Measurements from ENCODE around the gene VSIR.
A peak's percentile ranks its signal among the peaks of the same experiment; 100 is the strongest.

The VSIR gene

DNA sequence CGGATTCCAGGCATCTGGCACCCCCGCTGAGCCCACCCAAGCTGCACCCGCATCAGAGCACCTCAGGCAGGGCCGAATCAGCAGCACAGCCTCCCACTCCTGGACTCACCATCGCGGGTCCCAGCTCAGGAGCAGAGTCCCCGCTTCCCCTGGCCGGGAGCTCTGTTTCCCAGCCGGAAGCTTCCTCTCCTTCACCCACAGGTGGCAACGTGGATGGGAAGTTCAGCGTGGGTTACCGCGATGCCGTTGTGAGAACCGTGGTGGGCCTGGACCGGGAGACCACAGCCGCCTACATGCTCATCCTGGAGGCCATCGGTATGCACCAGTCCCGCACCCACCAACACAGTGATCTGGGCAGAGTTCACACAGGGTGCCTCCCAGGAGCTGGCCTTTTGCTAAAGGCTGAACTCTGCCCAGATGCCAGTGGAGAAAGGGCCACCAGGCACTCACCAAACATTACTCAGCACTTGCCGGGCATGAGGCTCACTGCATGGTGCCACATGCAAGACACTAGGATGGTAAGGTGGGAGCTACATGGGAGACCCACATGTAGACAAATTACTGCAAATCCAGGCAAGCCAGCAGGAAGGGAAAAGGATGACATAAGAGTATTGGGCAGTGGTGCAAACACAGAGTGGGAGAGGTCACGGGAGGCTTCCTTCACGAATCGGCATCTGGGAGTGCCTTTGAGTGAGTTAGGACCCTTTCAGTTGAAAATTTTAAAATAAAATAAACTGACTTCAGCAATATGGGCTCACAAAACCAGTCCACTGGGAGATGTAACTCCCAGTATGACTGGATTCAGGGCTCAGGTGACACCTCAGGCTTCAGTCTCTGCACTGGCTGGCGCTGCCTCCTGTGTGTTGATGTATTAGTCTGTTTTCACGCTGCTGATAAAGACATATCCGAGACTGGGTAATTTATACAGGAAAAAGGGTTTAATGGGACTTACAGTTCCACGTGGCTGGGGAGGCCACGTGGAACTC lies 64.1 kb downstream of the VSIR start:
- DNase-seq (ENCODE audit: low read depth) = no peak
- in situ Hi-C loops (cut with HindIII; ENCODE audit: low sequenced_read_pairs) = no loop called here
- TF ChIP-seq, protein P1, sequence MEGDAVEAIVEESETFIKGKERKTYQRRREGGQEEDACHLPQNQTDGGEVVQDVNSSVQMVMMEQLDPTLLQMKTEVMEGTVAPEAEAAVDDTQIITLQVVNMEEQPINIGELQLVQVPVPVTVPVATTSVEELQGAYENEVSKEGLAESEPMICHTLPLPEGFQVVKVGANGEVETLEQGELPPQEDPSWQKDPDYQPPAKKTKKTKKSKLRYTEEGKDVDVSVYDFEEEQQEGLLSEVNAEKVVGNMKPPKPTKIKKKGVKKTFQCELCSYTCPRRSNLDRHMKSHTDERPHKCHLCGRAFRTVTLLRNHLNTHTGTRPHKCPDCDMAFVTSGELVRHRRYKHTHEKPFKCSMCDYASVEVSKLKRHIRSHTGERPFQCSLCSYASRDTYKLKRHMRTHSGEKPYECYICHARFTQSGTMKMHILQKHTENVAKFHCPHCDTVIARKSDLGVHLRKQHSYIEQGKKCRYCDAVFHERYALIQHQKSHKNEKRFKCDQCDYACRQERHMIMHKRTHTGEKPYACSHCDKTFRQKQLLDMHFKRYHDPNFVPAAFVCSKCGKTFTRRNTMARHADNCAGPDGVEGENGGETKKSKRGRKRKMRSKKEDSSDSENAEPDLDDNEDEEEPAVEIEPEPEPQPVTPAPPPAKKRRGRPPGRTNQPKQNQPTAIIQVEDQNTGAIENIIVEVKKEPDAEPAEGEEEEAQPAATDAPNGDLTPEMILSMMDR (IDR thresholded peaks at IDR 0.05; ENCODE audit: low read depth, low read length, missing control alignments) = no peak
- H3K4me3 ChIP-seq (ENCODE audit: low read depth, low read length) = no peak overlapping the region

DNA sequence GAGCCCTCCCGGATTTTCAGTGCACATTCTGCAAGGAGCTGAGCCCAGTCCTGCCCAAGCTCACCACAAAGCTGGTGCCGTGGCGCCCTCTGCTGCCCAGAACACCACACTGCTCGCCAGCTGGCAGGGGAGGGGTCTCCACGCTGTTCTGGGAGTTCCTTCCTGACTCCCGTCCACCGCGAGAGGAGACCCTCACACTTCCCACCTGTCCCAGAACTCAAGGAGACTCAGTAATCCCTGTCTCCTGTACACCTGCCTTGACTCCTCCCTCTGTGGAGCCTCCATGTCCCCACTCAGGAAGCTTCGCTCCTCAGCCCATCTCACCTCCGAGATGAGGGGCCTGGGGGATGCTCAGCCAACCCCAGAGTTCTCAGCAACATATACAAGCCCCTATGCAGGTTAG lies 65.0 kb downstream of the VSIR start:
- in situ Hi-C loops (cut with HindIII; ENCODE audit: low sequenced_read_pairs) = no loop called here
- no peak for DNase-seq (ENCODE audit: low read depth)
- TF ChIP-seq, protein P1 (IDR thresholded peaks at IDR 0.05; ENCODE audit: low read depth, low read length, missing control alignments) = peak; percentile 78
- no peak overlapping the region for H3K4me3 ChIP-seq (ENCODE audit: low read depth, low read length)

DNA sequence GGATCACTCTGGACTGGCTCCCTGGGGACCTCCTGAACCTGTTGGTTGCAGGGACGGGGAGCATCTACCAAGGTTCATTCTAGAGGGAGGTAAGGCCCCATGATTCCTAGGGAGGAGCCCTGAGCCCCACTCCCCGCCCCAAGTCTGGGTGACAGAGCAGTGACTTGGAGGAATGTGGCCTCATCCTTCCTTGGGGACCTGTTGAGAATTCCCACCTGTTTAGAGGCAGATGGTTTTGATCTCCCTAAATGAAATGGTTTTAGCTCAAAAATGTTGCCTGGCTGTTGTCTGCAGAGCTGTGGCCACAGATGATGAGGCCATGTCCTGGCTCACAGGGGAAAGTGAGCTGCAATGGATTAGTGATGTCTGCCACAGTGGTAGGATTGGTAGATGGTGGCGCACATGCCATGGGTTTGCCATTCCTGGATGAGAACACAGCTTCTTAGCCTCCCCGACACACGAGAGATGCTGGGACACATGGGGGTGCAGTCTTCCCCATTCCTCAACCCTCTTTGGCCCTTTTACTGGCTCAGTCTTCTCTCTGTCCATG lies 66.0 kb downstream of the VSIR start:
- TF ChIP-seq, protein P1 (IDR thresholded peaks at IDR 0.05; ENCODE audit: low read depth, low read length, missing control alignments) = no peak
- in situ Hi-C loops (cut with HindIII; ENCODE audit: low sequenced_read_pairs) = no loop called here
- H3K4me3 ChIP-seq (ENCODE audit: low read depth, low read length) = no peak overlapping the region
- DNase-seq (ENCODE audit: low read depth) = no peak

DNA sequence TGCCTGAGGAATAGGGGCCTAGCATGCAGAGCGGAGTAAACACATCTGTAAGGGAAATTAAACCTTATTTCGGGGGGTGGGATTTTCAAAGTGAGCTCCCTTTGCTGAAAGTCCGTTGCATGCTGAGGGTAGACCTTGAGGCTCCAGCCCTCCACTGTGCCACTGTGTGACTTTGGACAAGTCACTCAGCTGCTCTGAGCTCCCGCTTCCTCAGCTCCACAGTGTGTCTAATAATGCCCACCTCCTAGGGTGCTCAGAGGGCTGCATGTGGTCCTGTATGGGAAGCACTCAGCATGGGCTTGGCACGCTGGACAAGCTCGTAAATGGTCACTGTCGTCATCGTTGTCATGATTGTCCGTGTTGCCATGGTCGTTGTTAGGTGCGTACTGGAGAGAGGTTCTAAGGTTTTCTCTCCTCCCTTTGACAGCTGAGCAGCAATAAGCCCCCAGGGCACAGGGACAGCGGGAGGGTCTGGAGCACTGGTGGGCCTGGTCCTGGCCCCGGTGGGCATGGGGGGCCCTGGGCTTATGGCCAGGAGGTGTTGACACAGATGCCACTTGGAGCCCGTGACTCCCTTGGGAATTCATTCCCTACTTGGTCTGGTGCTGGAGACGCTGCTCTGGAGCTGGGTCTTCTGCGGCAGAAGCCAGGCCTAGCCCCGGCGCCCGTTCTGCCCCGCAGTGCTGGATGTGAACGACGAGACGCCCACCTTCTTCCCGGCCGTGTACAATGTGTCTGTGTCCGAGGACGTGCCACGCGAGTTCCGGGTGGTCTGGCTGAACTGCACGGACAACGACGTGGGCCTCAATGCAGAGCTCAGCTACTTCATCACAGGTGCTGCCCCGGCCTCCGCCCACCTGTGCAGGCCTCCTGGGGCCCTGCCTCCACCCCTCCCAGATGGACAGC lies 66.9 kb downstream of the VSIR start:
- no peak for DNase-seq (ENCODE audit: low read depth)
- TF ChIP-seq, protein P1 (IDR thresholded peaks at IDR 0.05; ENCODE audit: low read depth, low read length, missing control alignments) = no peak
- in situ Hi-C loops (cut with HindIII; ENCODE audit: low sequenced_read_pairs) = no loop called here
- H3K4me3 ChIP-seq (ENCODE audit: low read depth, low read length) = no peak overlapping the region

DNA sequence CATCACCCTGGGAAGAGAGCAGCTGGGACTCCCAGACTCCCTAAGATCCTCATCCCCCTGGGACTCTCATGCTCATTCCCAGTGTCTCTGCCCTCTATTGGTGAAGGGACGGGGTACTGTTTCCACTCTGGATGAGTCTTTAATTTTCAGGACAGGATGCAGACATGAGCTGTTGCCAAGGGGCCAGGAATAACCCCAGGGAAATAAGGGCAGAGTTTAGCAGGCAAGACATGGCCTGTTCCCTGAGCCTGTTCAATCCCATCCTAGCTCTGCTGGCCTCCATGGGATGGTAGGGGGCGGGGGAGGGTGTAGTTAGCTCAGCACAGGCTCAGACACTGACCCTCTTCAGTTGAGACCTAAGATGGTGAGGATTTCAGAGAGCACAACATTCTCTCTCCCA lies 67.7 kb downstream of the VSIR start:
- in situ Hi-C loops (cut with HindIII; ENCODE audit: low sequenced_read_pairs) = no loop called here
- TF ChIP-seq, protein P1 (IDR thresholded peaks at IDR 0.05; ENCODE audit: low read depth, low read length, missing control alignments) = no peak

DNA sequence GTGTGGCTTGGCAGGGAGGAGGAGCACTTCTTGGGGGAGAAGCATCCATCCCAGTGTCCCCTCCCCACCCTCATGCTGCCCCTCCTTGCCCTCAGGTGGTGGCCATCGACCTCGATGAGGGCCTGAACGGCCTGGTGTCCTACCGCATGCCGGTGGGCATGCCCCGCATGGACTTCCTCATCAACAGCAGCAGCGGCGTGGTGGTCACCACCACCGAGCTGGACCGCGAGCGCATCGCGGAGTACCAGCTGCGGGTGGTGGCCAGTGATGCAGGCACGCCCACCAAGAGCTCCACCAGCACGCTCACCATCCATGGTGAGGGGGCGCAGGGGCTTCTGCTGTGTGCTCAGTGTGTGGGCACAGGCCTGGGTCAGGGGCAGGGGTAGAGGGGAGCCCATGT lies 68.5 kb downstream of the VSIR start:
- TF ChIP-seq, protein P1 (IDR thresholded peaks at IDR 0.05; ENCODE audit: low read depth, low read length, missing control alignments) = no peak
- in situ Hi-C loops (cut with HindIII; ENCODE audit: low sequenced_read_pairs) = no loop called here
- DNase-seq (ENCODE audit: low read depth) = no peak
- no peak overlapping the region for H3K4me3 ChIP-seq (ENCODE audit: low read depth, low read length)

More for the DNA sequence above, 67.7 kb downstream of the VSIR start:
- no peak overlapping the region for H3K4me3 ChIP-seq (ENCODE audit: low read depth, low read length)
- DNase-seq (ENCODE audit: low read depth) = no peak
